Measurements from ENCODE around the gene TRNP1. TPM values are rescaled to one million over a fixed set of nuclear protein-coding genes. Genes with fewer than 3 reads are reported as not detected.

The TRNP1 gene
- total RNA-seq, 1 donor from 2014 or later, result 48.8 TPM

DNA sequence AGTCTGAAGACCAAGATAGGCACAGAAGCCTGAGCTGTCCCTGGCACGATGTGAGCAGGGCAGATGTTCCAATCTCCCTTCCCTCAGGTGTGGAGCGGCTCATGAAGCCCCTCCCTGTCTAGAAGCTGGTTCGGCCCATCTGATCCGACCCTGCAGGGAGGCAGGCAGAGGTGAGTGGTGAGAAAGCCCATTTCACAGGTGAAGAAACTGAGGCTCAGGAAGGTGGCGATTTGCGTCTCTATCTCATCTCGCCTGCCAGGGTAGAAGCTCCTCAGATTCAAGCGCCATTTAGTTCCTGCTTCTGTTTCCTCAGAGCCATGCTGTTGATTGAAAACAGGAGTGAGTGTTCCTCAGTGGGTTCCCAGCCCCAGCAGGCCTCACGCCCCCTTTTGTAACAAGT is 36.0 kb downstream of the TRNP1 start:
- DNase-seq (ENCODE audit: low spot score, unreplicated experiment), result no peak
- Mint-ChIP-seq H3K27me3 (no peaks in the 10 kb centered on the region), H3K4me3 (ENCODE audit: low read depth) (no peak overlapping the region), H3K9me3 (ENCODE audit: low read depth) (no peaks in the 10 kb centered on the region), H3K36me3 (ENCODE audit: insufficient read depth) (no peaks in the 10 kb centered on the region), H3K27ac (peak overlapping the region; percentile 71), H3K4me1 (ENCODE audit: low read depth) (peaks cover 12% of the 10 kb centered on the region)
- no peak for TF ChIP-seq CTCF (IDR thresholded peaks at IDR 0.05; ENCODE audit: unreplicated experiment)

- Mint-ChIP-seq H3K9me3 (ENCODE audit: low read depth) (no peaks in the 10 kb centered on the region), H3K27ac (peak overlapping the region; percentile 62), H3K36me3 (ENCODE audit: insufficient read depth) (no peaks in the 10 kb centered on the region)
Measured at GRCh38 chr1:27031235-27032118, 38.0 kb downstream of the TRNP1 start.

GRCh38 chr1:27032119-27032461 is 38.6 kb downstream of the TRNP1 start:
- no peak for DNase-seq (ENCODE audit: low spot score, unreplicated experiment)
- no peak for TF ChIP-seq CTCF (IDR thresholded peaks at IDR 0.05; ENCODE audit: unreplicated experiment)
- H3K27ac Mint-ChIP-seq, result peak overlapping the region; percentile 62
- H3K9me3 Mint-ChIP-seq (ENCODE audit: low read depth), result no peaks in the 10 kb centered on the region
- H3K4me3 Mint-ChIP-seq (ENCODE audit: low read depth), result peak overlapping the region; percentile 60
- H3K36me3 Mint-ChIP-seq (ENCODE audit: insufficient read depth), result no peaks in the 10 kb centered on the region
- H3K27me3 Mint-ChIP-seq, result peaks cover 4% of the 10 kb centered on the region
- peaks cover 9% of the 10 kb centered on the region for H3K4me1 Mint-ChIP-seq (ENCODE audit: low read depth)

More at GRCh38 chr1:27031235-27032118, 38.0 kb downstream of the TRNP1 start:
- Mint-ChIP-seq H3K27me3 (peaks cover 4% of the 10 kb centered on the region), H3K4me1 (ENCODE audit: low read depth) (peaks cover 12% of the 10 kb centered on the region), H3K4me3 (ENCODE audit: low read depth) (peak overlapping the region; percentile 60)
- no peak for TF ChIP-seq CTCF (IDR thresholded peaks at IDR 0.05; ENCODE audit: unreplicated experiment)
- DNase-seq (ENCODE audit: low spot score, unreplicated experiment), result no peak

DNA sequence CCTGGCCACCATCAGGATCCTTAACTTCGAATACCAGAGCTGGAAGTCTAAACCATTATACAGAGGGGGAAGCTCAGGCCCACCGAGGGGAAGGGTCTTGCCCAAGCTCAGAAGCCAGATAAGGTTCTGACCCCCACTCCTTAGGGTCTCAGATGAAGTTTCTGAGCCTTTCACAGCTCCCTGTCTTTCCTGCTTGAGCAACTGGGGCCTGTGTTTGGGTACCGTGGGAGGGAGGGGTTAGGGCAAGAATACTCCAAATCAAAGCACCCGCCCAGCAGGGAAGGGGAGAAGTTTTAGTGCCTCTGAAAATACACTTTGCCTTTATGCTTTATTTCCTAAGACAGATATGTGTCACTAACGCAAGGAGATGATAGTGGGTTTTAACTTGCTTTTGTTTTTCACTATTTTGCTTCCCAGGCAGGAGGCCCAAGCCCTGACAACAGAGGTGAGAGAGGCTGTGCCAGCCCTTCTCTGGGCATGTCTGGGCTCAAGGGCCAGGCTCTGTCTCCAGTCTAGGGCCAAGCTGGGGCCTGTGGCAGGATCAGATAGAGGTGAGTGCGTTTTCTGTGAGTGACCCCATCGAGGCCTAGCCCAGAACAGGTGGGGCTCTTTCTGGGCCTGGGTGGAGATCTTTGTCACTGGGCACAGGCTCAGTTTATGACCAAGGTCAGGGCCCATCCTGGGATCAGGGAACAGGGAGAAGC is 39.7 kb downstream of the TRNP1 start:
- no peak for TF ChIP-seq CTCF (IDR thresholded peaks at IDR 0.05; ENCODE audit: unreplicated experiment)
- Mint-ChIP-seq H3K4me3 (ENCODE audit: low read depth) (no peak overlapping the region), H3K27ac (peak overlapping the region; percentile 91), H3K4me1 (ENCODE audit: low read depth) (peaks cover 3% of the 10 kb centered on the region), H3K36me3 (ENCODE audit: insufficient read depth) (no peaks in the 10 kb centered on the region), H3K27me3 (peaks cover 4% of the 10 kb centered on the region), H3K9me3 (ENCODE audit: low read depth) (no peaks in the 10 kb centered on the region)
- no peak for DNase-seq (ENCODE audit: low spot score, unreplicated experiment)

DNA sequence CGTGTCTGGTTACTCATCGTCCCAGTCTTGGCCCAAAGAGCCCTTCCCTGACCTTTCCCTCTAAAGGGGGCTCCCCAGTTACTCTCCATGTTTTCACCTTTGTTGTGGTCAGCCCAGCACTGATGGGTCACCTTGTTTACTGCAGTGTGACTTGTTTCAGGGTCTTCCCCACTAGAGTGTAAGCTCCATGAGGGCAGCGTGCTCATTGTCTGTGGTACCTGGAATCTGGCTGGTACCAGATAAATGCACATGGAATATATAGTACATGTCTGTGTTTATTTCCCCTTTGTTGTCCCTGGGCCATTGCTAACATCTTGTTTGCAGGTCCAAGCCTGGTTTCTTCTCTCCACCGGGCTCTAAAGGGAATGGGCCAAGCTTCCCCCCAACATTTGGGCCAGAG is 41.9 kb downstream of the TRNP1 start:
- Mint-ChIP-seq H3K9me3 (ENCODE audit: low read depth) (no peaks in the 10 kb centered on the region), H3K4me1 (ENCODE audit: low read depth) (peaks cover 3% of the 10 kb centered on the region), H3K36me3 (ENCODE audit: insufficient read depth) (no peaks in the 10 kb centered on the region), H3K4me3 (ENCODE audit: low read depth) (no peak overlapping the region), H3K27ac (peak overlapping the region; percentile 58), H3K27me3 (peaks cover 11% of the 10 kb centered on the region)
- no peak for DNase-seq (ENCODE audit: low spot score, unreplicated experiment)
- no peak for TF ChIP-seq CTCF (IDR thresholded peaks at IDR 0.05; ENCODE audit: unreplicated experiment)
